Astrocyte (in vitro differentiated cells and primary cell): Measurements from ENCODE around the gene LMOD3. TPM values are rescaled to one million over a fixed set of nuclear protein-coding genes. Genes with fewer than 3 reads are reported as not detected.

Experiments
- DNase-seq: peaks from one replicate; pipeline ENCODE4 v3.0.0-alpha.2; 2010; ENCODE audit warnings: low read depth
- FAIRE-seq: peaks from 2 replicates; lab custom pipeline; 2011; peaks lifted over from hg19 to GRCh38; lab: Jason Lieb, UNC
- H2AFZ ChIP-seq: 2 replicates; pipeline ENCODE4 v1.6.0; 2012; ENCODE audit warnings: low read depth, low read length, inconsistent platforms
- H3K27ac ChIP-seq: 2 replicates; pipeline ENCODE4 v1.5.1; 2011; ENCODE audit warnings: low read depth, low read length, inconsistent platforms
- H3K27me3 ChIP-seq: 2 replicates; pipeline ENCODE4 v1.6.0; 2011; ENCODE audit warnings: low read length, inconsistent platforms; ENCODE audit not compliant: insufficient read depth
- H3K36me3 ChIP-seq: 2 replicates; pipeline ENCODE4 v1.5.1; 2011; ENCODE audit warnings: low read length, inconsistent platforms; ENCODE audit not compliant: insufficient read depth
- H3K4me1 ChIP-seq: 2 replicates; pipeline ENCODE4 v1.5.1; 2011; ENCODE audit warnings: low read length, inconsistent platforms; ENCODE audit not compliant: insufficient read depth
- H3K4me2 ChIP-seq: 2 replicates; pipeline ENCODE4 v1.6.0; 2012; ENCODE audit warnings: low read length, inconsistent platforms
- H3K4me3 ChIP-seq: 2 replicates; pipeline ENCODE4 v1.5.1; 2011; ENCODE audit warnings: low read depth, mild to moderate bottlenecking, low read length, inconsistent platforms; ENCODE audit not compliant: insufficient read depth
- H3K79me2 ChIP-seq: 2 replicates; pipeline ENCODE4 v1.6.0; 2012; ENCODE audit warnings: mild to moderate bottlenecking, low read length, inconsistent platforms; ENCODE audit not compliant: insufficient read depth
- H3K9ac ChIP-seq: 2 replicates; pipeline ENCODE4 v1.6.0; 2012; ENCODE audit warnings: mild to moderate bottlenecking, low read length, inconsistent platforms
- H3K9me3 ChIP-seq: 2 replicates; pipeline ENCODE4 v1.5.1; 2012; ENCODE audit warnings: low read depth, mild to moderate bottlenecking, low read length, inconsistent platforms; ENCODE audit not compliant: insufficient read depth
- H4K20me1 ChIP-seq: 2 replicates; pipeline ENCODE4 v1.6.0; 2012; ENCODE audit warnings: low read length, inconsistent platforms; ENCODE audit not compliant: insufficient read depth
- H3K27ac Mint-ChIP-seq: one replicate; pipeline ENCODE4 v1.8.0; 2021; ENCODE audit warnings: mild to moderate bottlenecking, mixed read lengths; ENCODE audit not compliant: unreplicated experiment
- H3K27me3 Mint-ChIP-seq: one replicate; pipeline ENCODE4 v1.8.0; 2021; ENCODE audit warnings: low read depth, mixed read lengths; ENCODE audit not compliant: unreplicated experiment
- H3K36me3 Mint-ChIP-seq: one replicate; pipeline ENCODE4 v1.8.0; 2021; ENCODE audit warnings: low read depth, mixed read lengths; ENCODE audit not compliant: unreplicated experiment
- H3K4me1 Mint-ChIP-seq: one replicate; pipeline ENCODE4 v1.8.0; 2021; ENCODE audit warnings: low read depth, mixed read lengths; ENCODE audit not compliant: unreplicated experiment
- H3K4me3 Mint-ChIP-seq: one replicate; pipeline ENCODE4 v1.8.0; 2021; ENCODE audit warnings: mild to moderate bottlenecking, moderate library complexity, mixed read lengths; ENCODE audit not compliant: unreplicated experiment
- H3K9me3 Mint-ChIP-seq: one replicate; pipeline ENCODE4 v1.8.0; 2021; ENCODE audit warnings: mild to moderate bottlenecking, mixed read lengths; ENCODE audit not compliant: unreplicated experiment
- EZH2 ChIP-seq: IDR thresholded peaks from 2 replicates; pipeline ENCODE4 v1.6.1; 2012; ENCODE audit warnings: mild to moderate bottlenecking, low read length, inconsistent platforms; ENCODE audit not compliant: insufficient read depth
- total RNA-seq: library from RNA; stranded (reverse); gene quantifications from 2 replicates; pipeline ENCODE4 v1.2.1, GENCODE V29; 2021
- TF ChIP-seq, protein P1 (sequence below): IDR thresholded peaks from 2 replicates; pipeline ENCODE4 v1.5.1; 2011; ENCODE audit warnings: low read depth, mild to moderate bottlenecking, inconsistent platforms, low read length, moderate library complexity; ENCODE audit not compliant: insufficient read depth

The LMOD3 gene
- total RNA-seq, 1 donor from 2014 or later = 0.07 TPM

DNA sequence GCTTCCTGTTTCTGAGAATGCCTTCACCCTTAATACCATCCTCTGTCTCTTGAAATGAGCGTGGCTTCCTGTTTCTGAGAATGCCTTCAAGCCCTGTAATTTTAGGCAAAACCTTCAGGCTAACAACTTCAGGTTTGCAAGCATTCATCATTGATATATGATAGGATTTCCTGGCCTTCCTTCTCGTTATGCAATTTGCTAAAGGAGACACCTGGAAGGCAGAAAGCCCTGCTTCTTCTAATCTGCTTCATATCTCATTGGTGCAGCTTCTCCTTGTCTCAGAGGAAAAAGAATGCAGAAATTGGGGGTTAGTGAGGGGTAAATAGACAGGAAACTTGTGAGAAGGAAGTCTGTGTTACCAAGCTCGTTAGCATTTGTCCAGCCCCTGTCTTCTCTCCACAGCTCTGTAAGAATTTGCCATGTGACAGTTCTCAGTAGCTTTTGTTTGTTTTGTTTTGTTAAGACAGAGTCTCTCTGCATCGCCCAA lies 30.3 kb downstream of the LMOD3 start:
- DNase-seq (no peak), FAIRE-seq (peak; percentile 9)
- Histone ChIP-seq H4K20me1 (peaks cover 84% of the 10 kb centered on the region), H3K4me2 (peak overlapping the region; percentile 54), H3K9me3 (no peaks in the 10 kb centered on the region), H3K79me2 (peaks cover 89% of the 10 kb centered on the region), H3K4me1 (peaks cover 46% of the 10 kb centered on the region), H3K4me3 (no peak overlapping the region), H2AFZ (no peak overlapping the region), H3K27ac (no peak overlapping the region), H3K36me3 (no peaks in the 10 kb centered on the region), H3K9ac (no peak overlapping the region), H3K27me3 (no peaks in the 10 kb centered on the region)
- Mint-ChIP-seq H3K9me3 (no peaks in the 10 kb centered on the region), H3K27me3 (no peaks in the 10 kb centered on the region), H3K4me3 (no peak overlapping the region), H3K27ac (peak overlapping the region; percentile 64), H3K36me3 (peaks cover 4% of the 10 kb centered on the region), H3K4me1 (peaks cover 54% of the 10 kb centered on the region)
- TF ChIP-seq, protein P1, sequence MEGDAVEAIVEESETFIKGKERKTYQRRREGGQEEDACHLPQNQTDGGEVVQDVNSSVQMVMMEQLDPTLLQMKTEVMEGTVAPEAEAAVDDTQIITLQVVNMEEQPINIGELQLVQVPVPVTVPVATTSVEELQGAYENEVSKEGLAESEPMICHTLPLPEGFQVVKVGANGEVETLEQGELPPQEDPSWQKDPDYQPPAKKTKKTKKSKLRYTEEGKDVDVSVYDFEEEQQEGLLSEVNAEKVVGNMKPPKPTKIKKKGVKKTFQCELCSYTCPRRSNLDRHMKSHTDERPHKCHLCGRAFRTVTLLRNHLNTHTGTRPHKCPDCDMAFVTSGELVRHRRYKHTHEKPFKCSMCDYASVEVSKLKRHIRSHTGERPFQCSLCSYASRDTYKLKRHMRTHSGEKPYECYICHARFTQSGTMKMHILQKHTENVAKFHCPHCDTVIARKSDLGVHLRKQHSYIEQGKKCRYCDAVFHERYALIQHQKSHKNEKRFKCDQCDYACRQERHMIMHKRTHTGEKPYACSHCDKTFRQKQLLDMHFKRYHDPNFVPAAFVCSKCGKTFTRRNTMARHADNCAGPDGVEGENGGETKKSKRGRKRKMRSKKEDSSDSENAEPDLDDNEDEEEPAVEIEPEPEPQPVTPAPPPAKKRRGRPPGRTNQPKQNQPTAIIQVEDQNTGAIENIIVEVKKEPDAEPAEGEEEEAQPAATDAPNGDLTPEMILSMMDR = no peak
- no peak for TF ChIP-seq EZH2

DNA sequence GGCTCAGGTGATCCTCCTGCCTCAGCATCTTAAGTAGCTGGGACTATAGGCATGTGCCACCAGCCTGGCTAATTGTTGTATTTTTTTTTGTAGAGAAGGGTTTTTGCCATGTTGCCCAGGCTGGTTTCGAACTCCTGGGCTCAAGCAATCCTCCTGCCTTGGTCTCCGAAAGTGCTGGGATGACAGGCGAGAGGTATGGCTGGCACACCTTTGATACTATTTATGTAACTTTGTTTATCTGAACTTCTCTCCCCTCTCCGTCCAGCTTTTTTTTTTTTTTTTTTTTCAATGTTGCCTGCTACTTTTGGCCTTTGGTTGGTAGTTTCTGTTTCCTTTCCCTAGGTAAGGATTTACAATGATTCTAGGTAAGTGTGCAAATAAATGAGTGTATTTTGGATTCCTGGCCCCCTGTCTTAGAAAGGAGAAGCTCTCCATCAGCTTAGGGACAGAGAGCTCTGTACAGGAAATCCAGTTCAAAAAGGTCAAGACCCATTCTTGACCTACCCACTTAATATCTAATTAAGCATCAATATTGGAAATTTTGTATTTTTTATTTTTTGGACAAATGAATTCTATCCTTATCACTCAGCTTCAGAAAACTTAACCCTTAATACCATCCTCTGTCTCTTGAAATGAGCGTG lies 30.9 kb downstream of the LMOD3 start:
- Histone ChIP-seq H3K27me3 (no peaks in the 10 kb centered on the region), H3K79me2 (peaks cover 86% of the 10 kb centered on the region), H3K9ac (no peak overlapping the region), H2AFZ (no peak overlapping the region), H3K4me1 (peaks cover 48% of the 10 kb centered on the region), H3K4me2 (peak overlapping the region; percentile 54), H4K20me1 (peaks cover 79% of the 10 kb centered on the region), H3K27ac (no peak overlapping the region), H3K36me3 (no peaks in the 10 kb centered on the region), H3K9me3 (no peaks in the 10 kb centered on the region), H3K4me3 (no peak overlapping the region)
- FAIRE-seq = no peak
- Mint-ChIP-seq H3K4me3 (no peak overlapping the region), H3K36me3 (peaks cover 4% of the 10 kb centered on the region), H3K27ac (peak overlapping the region; percentile 64), H3K27me3 (no peaks in the 10 kb centered on the region), H3K4me1 (peaks cover 54% of the 10 kb centered on the region), H3K9me3 (no peaks in the 10 kb centered on the region)
- TF ChIP-seq, protein P1 = no peak
- no peak for TF ChIP-seq EZH2
- DNase-seq = no peak

DNA sequence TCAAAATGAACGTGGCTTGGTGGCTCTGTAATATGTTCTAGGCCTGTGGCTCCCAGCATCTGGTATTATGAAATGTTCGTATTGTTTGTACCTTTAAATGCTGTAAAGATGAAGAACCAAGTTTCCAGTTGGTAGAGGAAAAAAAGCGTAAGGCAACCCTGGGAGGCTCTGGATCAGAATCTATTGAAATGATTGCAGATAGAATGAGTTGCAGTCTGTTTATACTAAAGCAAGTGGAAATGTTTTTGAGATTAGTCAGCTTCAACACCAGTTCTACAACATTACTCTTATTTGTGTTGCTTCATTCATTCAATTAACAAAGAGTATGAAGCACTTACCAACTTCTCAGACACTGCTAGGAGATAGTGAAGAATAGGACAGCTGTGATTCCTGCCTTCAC lies 32.4 kb downstream of the LMOD3 start:
- Mint-ChIP-seq H3K4me1 (peaks cover 49% of the 10 kb centered on the region), H3K27me3 (no peaks in the 10 kb centered on the region), H3K4me3 (peak overlapping the region; percentile 66), H3K36me3 (peaks cover 4% of the 10 kb centered on the region), H3K9me3 (no peaks in the 10 kb centered on the region), H3K27ac (peak overlapping the region; percentile 27)
- H3K4me3 ChIP-seq = no peak overlapping the region
- TF ChIP-seq, protein P1 = no peak
- TF ChIP-seq EZH2 = no peak
- H3K36me3 ChIP-seq = no peaks in the 10 kb centered on the region
- peak overlapping the region; percentile 70 for H3K4me2 ChIP-seq
- no peaks in the 10 kb centered on the region for H3K9me3 ChIP-seq
- peaks cover 51% of the 10 kb centered on the region for H3K4me1 ChIP-seq
- DNase-seq (peak; percentile 83), FAIRE-seq (peak; percentile 92)
- no peak overlapping the region for H2AFZ ChIP-seq
- no peak overlapping the region for H3K9ac ChIP-seq
- no peak overlapping the region for H3K27ac ChIP-seq
- H3K79me2 ChIP-seq = peaks cover 88% of the 10 kb centered on the region
- H3K27me3 ChIP-seq = no peaks in the 10 kb centered on the region
- H4K20me1 ChIP-seq = peaks cover 71% of the 10 kb centered on the region
